ENCODE data around the gene PSRC1. TPM values are rescaled to one million over a fixed set of nuclear protein-coding genes. Genes with fewer than 3 reads are reported as not detected.

Gene PSRC1
- total RNA-seq, 1 donor from 2014 or later, result 4.2 TPM

- peaks cover 1% of the 10 kb centered on the region for H3K4me1 ChIP-seq
- no peaks in the 10 kb centered on the region for H3K9me3 ChIP-seq
- H3K36me3 ChIP-seq, result no peaks in the 10 kb centered on the region
- TF ChIP-seq CTCF (IDR thresholded peaks at IDR 0.05), result no peak
- DNase-seq (peak; percentile 36), ATAC-seq (no peak)
- no peak overlapping the region for H3K4me3 ChIP-seq
- no peaks in the 10 kb centered on the region for H3K27me3 ChIP-seq (ENCODE audit: low read depth)
- intact Hi-C loops (cut with DNase I), result no loop called here
- H3K27ac ChIP-seq, result no peak overlapping the region
These were observed 13.5 kb downstream of the PSRC1 start for GRCh38 chr1:109269212-109269980.

GRCh38 chr1:109268431-109269211 lies 14.3 kb downstream of the PSRC1 start:
- Histone ChIP-seq H3K4me3 (no peak overlapping the region), H3K36me3 (no peaks in the 10 kb centered on the region), H3K27ac (no peak overlapping the region), H3K27me3 (ENCODE audit: low read depth) (no peaks in the 10 kb centered on the region), H3K4me1 (peaks cover 8% of the 10 kb centered on the region), H3K9me3 (no peaks in the 10 kb centered on the region)
- no peak for TF ChIP-seq CTCF (IDR thresholded peaks at IDR 0.05)
- intact Hi-C loops (cut with DNase I), result no loop called here
- no peak for DNase-seq
- ATAC-seq, result no peak

GRCh38 chr1:109267743-109268300 lies 15.1 kb downstream of the PSRC1 start:
- H3K4me1 ChIP-seq, result peaks cover 8% of the 10 kb centered on the region
- ATAC-seq (no peak), DNase-seq (peak; percentile 42)
- intact Hi-C loops (cut with DNase I), result no loop called here
- no peaks in the 10 kb centered on the region for H3K36me3 ChIP-seq
- TF ChIP-seq CTCF (IDR thresholded peaks at IDR 0.05), result no peak
- no peak overlapping the region for H3K27ac ChIP-seq
- no peak overlapping the region for H3K4me3 ChIP-seq
- H3K9me3 ChIP-seq, result no peaks in the 10 kb centered on the region
- H3K27me3 ChIP-seq (ENCODE audit: low read depth), result no peaks in the 10 kb centered on the region

GRCh38 chr1:109266965-109267364 lies 16.0 kb downstream of the PSRC1 start:
- DNase-seq (no peak), ATAC-seq (no peak)
- Histone ChIP-seq H3K4me1 (peaks cover 8% of the 10 kb centered on the region), H3K27me3 (ENCODE audit: low read depth) (no peaks in the 10 kb centered on the region), H3K9me3 (no peaks in the 10 kb centered on the region), H3K36me3 (no peaks in the 10 kb centered on the region), H3K27ac (no peak overlapping the region), H3K4me3 (no peak overlapping the region)
- no peak for TF ChIP-seq CTCF (IDR thresholded peaks at IDR 0.05)
- intact Hi-C loops (cut with DNase I), result no loop called here

- H3K9me3 ChIP-seq, result no peaks in the 10 kb centered on the region
- DNase-seq, result no peak
- TF ChIP-seq CTCF (IDR thresholded peaks at IDR 0.05), result no peak
- H3K27ac ChIP-seq, result no peak overlapping the region
- intact Hi-C loops (cut with DNase I), result no loop called here
- no peak overlapping the region for H3K4me3 ChIP-seq
- no peaks in the 10 kb centered on the region for H3K27me3 ChIP-seq (ENCODE audit: low read depth)
- peaks cover 8% of the 10 kb centered on the region for H3K4me1 ChIP-seq
- no peaks in the 10 kb centered on the region for H3K36me3 ChIP-seq
- ATAC-seq, result no peak
These were observed 17.1 kb downstream of the PSRC1 start for GRCh38 chr1:109265741-109266330.

Data from lower lobe of right lung (tissue), 2 donors.